GM12874 (cell line): ENCODE measurements around the gene ALG14.

ENCODE experiments used
- TF ChIP-seq, protein P1 (sequence below): IDR thresholded peaks from 2 replicates; pipeline ENCODE4 v1.5.1; 2011; ENCODE audit warnings: low read depth, mild to moderate bottlenecking, control low read depth, low read length, moderate library complexity; ENCODE audit not compliant: insufficient read depth

ALG14 gene

DNA sequence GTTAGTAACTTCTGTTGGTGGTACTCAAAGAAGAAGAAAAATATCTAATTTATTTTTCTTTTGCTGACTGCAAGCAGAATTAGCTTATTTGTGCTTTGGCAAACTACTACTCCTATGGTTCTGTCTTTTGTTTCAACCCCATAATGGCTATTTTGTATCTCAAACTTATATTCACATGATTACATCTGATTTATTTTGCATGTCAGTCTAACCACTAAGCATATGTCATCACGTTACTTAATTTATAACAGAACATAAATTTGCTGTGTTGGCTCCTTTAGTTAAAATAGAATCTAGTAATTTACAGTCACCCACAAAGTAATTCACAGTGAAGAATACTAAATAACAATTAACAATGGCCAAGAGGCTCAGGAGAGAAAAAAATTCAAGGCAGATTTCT is 106.7 kb downstream of the ALG14 start:
- TF ChIP-seq, protein P1, sequence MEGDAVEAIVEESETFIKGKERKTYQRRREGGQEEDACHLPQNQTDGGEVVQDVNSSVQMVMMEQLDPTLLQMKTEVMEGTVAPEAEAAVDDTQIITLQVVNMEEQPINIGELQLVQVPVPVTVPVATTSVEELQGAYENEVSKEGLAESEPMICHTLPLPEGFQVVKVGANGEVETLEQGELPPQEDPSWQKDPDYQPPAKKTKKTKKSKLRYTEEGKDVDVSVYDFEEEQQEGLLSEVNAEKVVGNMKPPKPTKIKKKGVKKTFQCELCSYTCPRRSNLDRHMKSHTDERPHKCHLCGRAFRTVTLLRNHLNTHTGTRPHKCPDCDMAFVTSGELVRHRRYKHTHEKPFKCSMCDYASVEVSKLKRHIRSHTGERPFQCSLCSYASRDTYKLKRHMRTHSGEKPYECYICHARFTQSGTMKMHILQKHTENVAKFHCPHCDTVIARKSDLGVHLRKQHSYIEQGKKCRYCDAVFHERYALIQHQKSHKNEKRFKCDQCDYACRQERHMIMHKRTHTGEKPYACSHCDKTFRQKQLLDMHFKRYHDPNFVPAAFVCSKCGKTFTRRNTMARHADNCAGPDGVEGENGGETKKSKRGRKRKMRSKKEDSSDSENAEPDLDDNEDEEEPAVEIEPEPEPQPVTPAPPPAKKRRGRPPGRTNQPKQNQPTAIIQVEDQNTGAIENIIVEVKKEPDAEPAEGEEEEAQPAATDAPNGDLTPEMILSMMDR, result no peak

- TF ChIP-seq, protein P1, result no peak
Measured at GRCh38 chr1:94963864-94964263, 108.9 kb downstream of the ALG14 start.

DNA sequence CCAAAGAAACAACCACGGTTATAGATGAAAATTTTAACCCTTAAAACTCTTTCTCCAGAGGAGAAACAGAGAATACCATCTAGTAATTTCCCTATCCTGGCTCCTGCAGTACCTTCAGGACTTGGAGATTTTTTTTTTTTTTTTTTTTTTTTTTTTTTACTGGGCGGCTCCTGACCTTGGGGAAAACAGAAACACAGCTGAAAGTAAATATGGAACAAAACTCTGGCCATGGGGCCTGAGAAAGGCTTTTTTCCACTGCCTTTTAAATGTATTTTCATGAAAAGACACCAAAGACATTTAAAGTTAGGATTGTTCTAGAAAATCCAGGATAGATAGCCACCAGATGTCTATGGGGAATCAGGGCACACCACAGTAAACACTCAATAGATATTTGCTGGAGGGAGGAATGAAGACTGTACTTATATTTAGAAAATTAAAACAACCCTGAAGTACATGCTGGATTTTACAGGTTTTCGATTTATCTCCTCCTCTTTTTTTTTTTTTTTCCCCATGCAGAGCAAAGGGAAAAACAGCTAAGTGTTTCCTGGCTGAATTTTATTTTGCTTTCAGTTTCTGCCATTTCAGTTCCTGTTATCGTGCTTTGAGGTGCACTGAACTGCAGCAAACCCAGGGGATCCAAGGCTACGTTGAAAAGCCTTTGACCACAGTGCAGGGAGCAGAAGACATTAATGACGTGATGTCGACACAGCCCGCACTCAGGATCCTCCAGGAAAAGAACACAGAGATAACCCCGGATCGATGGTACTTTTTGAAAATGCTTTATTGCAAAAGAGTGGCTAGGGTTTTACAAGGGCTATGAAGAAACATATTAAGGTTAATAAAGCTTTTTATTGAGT is 110.1 kb downstream of the ALG14 start:
- TF ChIP-seq, protein P1, result no peak

DNA sequence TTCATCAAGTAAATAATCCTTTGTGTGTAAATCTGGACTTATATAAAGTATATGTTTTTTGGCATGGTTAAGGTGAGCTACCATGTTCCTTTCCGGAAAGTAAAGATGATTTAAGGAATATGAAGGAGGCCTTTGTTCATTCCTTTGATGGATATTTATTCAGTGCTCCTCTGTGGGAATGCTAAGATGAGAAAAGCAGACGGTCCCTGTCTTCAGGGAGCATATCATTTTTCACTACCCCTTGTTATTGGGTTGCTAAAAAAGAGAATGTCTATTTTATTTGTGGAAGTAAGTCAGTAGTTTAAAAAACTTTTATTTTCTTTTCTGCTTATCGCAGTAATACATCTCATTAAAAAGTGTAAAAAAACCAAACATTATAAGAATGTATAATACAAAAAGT is 110.8 kb downstream of the ALG14 start:
- TF ChIP-seq, protein P1, result no peak

DNA sequence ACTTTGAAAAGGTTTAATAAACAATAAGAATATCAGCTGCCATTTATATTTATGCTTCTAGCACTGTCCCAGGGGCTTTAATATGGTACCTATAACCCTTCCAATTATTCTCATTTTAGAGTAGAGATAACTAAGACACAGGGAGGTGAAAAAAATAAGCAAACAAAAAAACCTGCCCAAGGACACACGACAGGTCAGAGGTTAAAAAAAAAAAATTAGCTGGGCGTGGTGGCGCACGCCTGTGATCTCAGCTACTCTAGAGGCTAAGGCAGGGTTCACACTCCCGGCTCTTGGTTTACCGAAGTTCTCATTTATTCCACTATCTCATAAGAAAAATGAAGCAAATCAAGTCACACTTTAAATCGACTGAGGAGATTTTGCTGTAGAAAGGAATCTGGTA is 111.2 kb downstream of the ALG14 start:
- TF ChIP-seq, protein P1, result no peak

DNA sequence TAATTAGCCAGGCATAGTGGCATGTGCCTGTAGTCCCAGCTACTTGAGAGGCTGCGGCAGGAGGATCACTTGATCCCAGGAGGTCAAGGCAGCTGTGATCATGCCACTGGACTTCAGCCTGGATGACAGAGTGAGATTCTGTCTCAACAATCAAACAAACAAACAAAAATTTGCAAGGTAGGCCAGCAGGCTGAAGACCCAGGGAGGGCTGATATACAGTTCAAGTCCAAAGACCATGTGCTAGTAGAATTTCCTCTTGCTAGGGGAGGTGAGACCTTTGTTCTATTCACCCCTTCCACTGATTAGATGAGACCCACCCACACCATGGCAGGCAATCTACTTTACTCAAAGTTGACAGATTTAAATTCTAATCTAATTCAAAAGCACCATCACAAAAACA is 114.7 kb downstream of the ALG14 start:
- TF ChIP-seq, protein P1, result no peak

GRCh38 chr1:94955767-94956632 is 116.8 kb downstream of the ALG14 start:
- TF ChIP-seq, protein P1, result no peak
